SJCRH30 (cell line): ENCODE measurements around the gene STARD6. TPM values are rescaled to one million over a fixed set of nuclear protein-coding genes. Genes with fewer than 3 reads are reported as not detected.
A peak's percentile ranks its signal among the peaks of the same experiment; 100 is the strongest.
"Not testable (repeated sequence)": the region's sequence is repeated elsewhere in the genome, so short reads cannot be mapped to it uniquely, and the experiment has no call there.

Source experiments
- DNase-seq, 2 experiments: peaks; one replicate each; pipeline ENCODE4 v3.0.0-alpha.2; 2015 to 2020
- H3K27ac ChIP-seq: fragments of 250-450 bp; sonication (Bioruptor Pico); 2 replicates; pipeline ENCODE4 v1.5.1; 2020; ENCODE audit warnings: mild to moderate bottlenecking, moderate library complexity
- H3K27me3 ChIP-seq: fragments of 250-450 bp; sonication (Bioruptor Pico); 2 replicates; pipeline ENCODE4 v1.5.1; 2020; ENCODE audit warnings: mild to moderate bottlenecking, moderate library complexity
- H3K36me3 ChIP-seq: fragments of 250-450 bp; sonication (Bioruptor Pico); 2 replicates; pipeline ENCODE4 v1.5.1; 2020; ENCODE audit warnings: mild to moderate bottlenecking, moderate library complexity
- H3K4me1 ChIP-seq: fragments of 250-450 bp; sonication (Bioruptor Pico); 2 replicates; pipeline ENCODE4 v1.5.1; 2020; ENCODE audit warnings: mild to moderate bottlenecking, moderate library complexity
- H3K4me3 ChIP-seq: fragments of 250-450 bp; sonication (Bioruptor Pico); 2 replicates; pipeline ENCODE4 v1.5.1; 2020; ENCODE audit warnings: mild to moderate bottlenecking, moderate library complexity
- H3K9me3 ChIP-seq: fragments of 250-450 bp; sonication (Bioruptor Pico); replicated peaks from 2 replicates; pipeline ENCODE4 v1.5.1; 2020; ENCODE audit warnings: mild to moderate bottlenecking, moderate library complexity
- total RNA-seq: library from RNA; depleted of rRNA; stranded (reverse); fragments of >200 nt; shearing (Covaris generic); gene quantifications from 2 replicates; pipeline ENCODE4 v1.2.3, GENCODE V29; 2014; rRNA removed

The STARD6 gene, protein sequence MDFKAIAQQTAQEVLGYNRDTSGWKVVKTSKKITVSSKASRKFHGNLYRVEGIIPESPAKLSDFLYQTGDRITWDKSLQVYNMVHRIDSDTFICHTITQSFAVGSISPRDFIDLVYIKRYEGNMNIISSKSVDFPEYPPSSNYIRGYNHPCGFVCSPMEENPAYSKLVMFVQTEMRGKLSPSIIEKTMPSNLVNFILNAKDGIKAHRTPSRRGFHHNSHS
- not detected in 2 replicates for total RNA-seq

DNA sequence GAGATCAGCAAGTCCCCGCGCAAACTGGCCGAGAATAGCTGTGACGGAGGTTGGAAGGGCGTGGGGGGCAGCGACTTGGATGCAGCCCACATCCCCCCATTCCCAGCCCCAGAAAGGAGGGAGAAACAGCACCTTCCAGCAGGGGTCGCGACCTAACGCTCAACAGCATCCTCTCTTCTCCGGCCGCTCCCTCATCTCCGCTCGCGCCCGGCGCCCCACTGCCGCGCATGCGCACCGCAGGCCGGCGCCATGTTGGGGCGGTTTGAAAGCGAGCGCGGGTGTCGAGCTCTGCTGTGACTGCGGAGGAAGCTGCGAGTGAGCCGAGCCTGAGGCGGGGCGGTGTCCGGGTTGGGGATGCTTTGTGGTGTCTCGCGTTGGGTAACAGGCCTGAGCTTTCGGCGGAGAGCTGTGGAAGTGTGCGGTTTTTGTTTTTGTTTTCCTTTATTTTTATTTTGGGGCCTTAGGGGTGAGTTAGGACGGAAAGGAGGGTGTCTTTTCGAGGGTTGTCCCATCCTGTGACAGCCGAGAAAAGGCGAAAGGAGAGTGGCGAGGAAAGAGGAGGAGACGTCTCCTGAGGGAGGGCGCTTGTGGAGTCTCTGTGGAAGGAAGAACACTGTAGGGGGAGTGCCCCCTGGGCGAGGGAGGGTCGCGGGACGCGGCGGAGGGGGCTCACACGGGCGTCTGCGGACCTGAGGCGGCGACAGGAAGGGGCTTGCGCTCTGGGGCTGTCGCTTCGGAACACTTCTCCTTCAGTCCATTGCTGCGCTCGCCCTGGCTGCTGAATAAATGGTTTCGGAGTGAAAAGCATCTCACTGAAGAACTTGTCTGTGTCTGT, at the start of gene STARD6, which contains the start of gene C18orf54:
Gene STARD6 (minus strand): TSS at position 199 of the 835 bp plus-strand sequence. CDS start 3,285 bp downstream, outside the sequence.
Gene C18orf54 (plus strand): TSS at position 247 of the 835 bp plus-strand sequence. CDS start 2,667 bp downstream, outside the sequence.
- no peaks in the 10 kb centered on the region for H3K9me3 ChIP-seq
- H3K4me1 ChIP-seq = 0 out of 2 replicates have a peak, but pooled peaks cover 4% of the 10 kb centered on the region
- no peaks in the 10 kb centered on the region for H3K27me3 ChIP-seq
- peak within 1 kb of the TSS; percentile 74 for H3K4me3 ChIP-seq
- DNase-seq = peak; percentile 83 to 90
- H3K36me3 ChIP-seq = peaks cover 9% of the 10 kb centered on the region
- peak within 1 kb of the TSS; percentile 86 for H3K27ac ChIP-seq

DNA sequence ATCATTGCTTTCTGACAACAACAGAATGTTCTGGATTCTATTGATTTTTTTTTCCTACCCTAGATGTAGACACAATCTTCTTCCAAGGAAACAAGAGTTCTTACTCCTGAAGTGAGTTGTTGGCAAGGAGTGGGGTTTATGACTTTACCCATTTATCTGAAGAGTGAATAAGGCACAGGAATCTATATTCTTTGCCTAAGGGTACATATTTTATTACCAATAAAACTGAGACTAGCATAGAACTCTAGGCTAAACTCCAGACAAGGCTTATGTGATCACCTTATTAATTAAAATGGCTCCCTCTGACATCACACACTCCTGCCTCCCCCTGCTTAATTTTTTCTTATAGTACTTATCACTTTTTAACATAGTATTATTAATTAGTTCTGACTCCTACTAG, 47.6 kb upstream of the STARD6 start:
- no peak overlapping the region for H3K27ac ChIP-seq
- no peaks in the 10 kb centered on the region for H3K4me1 ChIP-seq
- no peaks in the 10 kb centered on the region for H3K36me3 ChIP-seq
- no peaks in the 10 kb centered on the region for H3K9me3 ChIP-seq
- DNase-seq = no peak
- no peaks in the 10 kb centered on the region for H3K27me3 ChIP-seq
- H3K4me3 ChIP-seq = no peak overlapping the region

DNA sequence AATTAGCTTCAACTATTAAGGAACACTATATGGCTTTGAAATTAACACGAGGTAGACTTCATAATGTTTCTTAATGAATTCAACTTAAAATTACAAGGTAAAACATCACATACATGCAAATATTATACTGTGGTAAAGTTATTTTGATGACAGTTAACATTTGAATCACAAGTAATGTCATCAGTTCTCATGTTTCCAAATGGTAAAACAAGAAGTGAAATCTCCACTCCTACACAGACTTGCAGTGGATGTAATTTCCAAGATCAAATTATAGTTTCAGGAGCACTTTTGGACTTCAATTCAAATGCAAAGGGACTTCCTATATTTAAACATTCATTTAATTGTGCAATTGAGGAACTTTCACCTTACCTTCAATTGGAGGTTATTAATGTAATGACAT, 39.1 kb upstream of the STARD6 start:
- no peak overlapping the region for H3K4me3 ChIP-seq
- H3K4me1 ChIP-seq = no peaks in the 10 kb centered on the region
- H3K9me3 ChIP-seq = no peaks in the 10 kb centered on the region
- no peak for DNase-seq
- no peak overlapping the region for H3K27ac ChIP-seq
- H3K27me3 ChIP-seq = no peaks in the 10 kb centered on the region; the same call in 1 of the 2 replicates
- H3K36me3 ChIP-seq = no peaks in the 10 kb centered on the region

DNA sequence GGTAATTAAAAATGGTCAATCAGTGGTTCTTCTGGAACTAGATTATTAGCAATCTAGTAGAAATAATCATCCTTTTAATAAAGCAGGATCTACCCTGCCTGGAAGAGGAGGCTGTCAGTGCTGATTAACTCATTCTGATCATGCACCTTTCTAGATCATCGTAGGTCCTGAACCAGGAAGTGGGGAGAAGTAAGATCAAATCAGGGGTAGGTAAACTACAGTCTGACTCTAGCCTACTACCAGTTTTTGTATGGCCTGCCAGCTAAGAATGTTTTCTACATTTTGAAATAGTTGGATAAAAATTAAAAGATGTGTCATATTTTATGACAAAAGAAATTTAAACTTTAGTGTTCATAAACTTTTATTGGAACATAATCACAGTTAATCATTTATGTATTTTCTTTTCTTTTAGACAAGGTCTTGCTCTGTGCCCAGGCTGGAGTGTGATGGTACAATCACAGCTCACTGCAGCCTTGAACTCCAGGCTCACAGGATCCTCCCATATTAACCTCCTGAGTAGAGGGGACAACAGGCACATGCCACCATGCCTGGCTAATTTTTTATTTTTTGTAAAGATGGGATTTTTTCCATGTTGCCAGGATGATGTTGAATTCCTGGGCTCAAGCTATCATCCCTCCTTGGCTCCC, 36.1 kb upstream of the STARD6 start:
- H3K4me1 ChIP-seq = peaks cover 5% of the 10 kb centered on the region
- H3K4me3 ChIP-seq = no peak overlapping the region
- DNase-seq = no peak
- H3K27ac ChIP-seq = no peak overlapping the region
- no peaks in the 10 kb centered on the region; the same call in 1 of the 2 replicates for H3K27me3 ChIP-seq
- no peaks in the 10 kb centered on the region for H3K36me3 ChIP-seq
- H3K9me3 ChIP-seq = no peaks in the 10 kb centered on the region

DNA sequence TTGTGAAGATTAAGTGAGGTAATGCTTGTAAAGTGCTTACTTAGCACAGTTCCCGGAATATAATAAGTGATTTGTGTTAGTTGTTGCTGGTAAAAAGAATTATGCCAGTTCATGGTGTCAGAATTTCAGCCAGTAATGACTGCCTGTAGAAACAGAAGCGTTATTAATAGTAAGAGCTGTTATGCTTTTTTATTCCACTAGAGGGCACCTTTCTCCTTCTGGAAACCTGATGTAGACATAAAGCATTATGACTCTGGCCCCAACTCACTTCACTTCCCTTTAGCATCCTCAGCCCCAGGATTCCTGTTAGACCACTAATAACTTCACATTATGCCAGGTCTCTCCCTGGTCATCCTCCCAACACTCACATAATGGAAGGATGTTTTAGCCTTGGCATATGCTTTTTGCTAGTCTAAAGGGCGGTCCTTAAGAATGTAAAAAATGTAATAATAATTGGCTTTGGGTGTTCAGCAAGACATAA, 34.9 kb upstream of the STARD6 start:
- H3K4me3 ChIP-seq = no peak overlapping the region
- H3K9me3 ChIP-seq = peaks cover 3% of the 10 kb centered on the region; the same call in 1 of the 2 replicates
- DNase-seq = peak in 1 of 2 experiments; percentile 80
- H3K27ac ChIP-seq = no peak overlapping the region
- H3K36me3 ChIP-seq = no peaks in the 10 kb centered on the region
- no peaks in the 10 kb centered on the region; the same call in 1 of the 2 replicates for H3K27me3 ChIP-seq
- H3K4me1 ChIP-seq = peaks cover 17% of the 10 kb centered on the region

DNA sequence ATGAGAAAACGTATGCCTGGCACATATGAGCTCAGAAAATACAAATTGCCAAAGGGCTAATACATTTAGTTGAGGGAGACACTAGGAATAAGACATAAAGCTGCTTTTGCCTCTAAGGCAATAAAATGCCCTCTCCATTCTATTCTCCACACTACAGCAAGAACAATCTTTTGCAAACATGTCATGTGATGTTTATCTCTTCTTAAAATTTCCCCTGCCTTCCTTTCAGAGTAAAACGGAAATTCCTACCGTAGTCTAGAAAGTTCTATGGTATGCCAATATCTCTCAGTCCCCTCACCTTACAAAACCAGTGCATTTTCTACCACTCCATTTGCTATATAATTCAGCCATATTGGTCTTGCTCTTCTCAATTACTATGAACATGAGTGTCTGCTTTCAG, 33.2 kb upstream of the STARD6 start:
- no peak for DNase-seq
- peaks cover 3% of the 10 kb centered on the region; the same call in 1 of the 2 replicates for H3K9me3 ChIP-seq

DNA sequence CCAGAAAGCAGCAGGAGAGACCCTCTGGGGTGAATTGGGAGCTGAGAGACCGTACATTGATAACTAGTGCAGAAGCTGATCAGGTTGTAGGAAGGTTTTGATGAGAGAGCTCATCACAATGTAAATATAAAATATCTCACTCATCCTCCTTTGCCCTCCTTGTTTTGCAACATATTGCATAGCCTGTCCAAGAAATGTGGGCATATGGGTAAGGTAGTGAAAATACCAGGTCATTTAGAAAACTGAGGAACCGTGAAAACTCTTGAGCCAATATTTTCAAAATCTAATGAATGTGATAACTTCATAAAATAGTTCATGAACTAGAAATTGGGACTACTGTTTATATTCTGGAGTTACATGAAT, 31.5 kb upstream of the STARD6 start:
- peaks cover 22% of the 10 kb centered on the region for H3K4me1 ChIP-seq
- no peak for DNase-seq
- no peak overlapping the region for H3K4me3 ChIP-seq
- H3K36me3 ChIP-seq = no peaks in the 10 kb centered on the region
- no peaks in the 10 kb centered on the region for H3K27me3 ChIP-seq
- H3K9me3 ChIP-seq = peaks cover 3% of the 10 kb centered on the region; the same call in 1 of the 2 replicates
- peak overlapping the region; percentile 75 for H3K27ac ChIP-seq

More for the DNA sequence above, 33.2 kb upstream of the STARD6 start:
- peaks cover 22% of the 10 kb centered on the region for H3K4me1 ChIP-seq
- no peaks in the 10 kb centered on the region; the same call in 1 of the 2 replicates for H3K27me3 ChIP-seq
- no peak overlapping the region for H3K27ac ChIP-seq
- no peaks in the 10 kb centered on the region for H3K36me3 ChIP-seq
- H3K4me3 ChIP-seq = no peak overlapping the region

DNA sequence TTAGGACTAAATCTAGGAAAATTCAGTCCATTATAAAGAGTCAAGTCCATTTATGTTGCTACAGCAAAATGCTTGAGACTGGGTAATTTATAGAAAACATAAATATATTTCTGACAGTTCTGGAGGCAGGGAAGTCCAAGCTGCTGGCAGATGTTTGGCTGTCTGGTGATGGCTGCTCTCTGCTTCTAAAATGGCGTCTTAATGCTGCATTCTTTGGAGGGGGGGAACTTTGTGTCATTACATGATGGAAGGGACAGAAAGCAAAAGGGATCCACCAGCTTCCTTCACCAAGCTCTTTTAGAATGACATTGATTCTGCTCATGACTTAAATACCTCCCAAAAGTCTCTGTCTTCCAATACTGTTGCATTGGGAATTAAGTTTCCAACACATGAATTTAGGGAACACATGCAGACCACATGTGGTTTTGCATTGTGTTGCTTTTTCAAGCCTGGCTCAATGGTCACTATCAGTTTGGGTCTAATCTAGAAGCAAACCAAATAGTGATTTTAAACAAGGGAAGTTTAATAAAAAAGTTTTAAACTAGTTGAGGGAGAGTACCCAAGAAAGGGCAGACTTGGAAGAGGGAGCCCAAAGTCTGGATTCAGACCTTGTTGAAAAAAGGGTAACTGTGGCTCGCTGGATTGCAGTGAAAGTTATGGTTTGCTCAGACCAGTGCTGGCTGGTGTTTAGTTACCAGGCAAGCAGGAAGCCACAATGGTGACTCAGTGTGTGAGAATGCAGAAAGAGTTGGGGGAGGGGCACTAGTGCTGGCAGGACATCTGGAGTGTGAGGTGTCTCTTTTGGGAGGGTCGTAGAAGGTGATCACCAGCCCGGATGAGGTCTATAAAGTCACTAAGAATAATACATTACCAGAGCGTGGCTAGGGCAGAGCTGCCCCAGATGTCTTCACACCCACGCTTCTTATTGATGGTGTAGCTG, 30.8 kb upstream of the STARD6 start:
- peak overlapping the region; percentile 75 for H3K27ac ChIP-seq
- H3K27me3 ChIP-seq = no peaks in the 10 kb centered on the region
- peak overlapping the region; percentile 14; the same call in 1 of the 2 replicates for H3K4me3 ChIP-seq
- H3K9me3 ChIP-seq = peaks cover 3% of the 10 kb centered on the region; the same call in 1 of the 2 replicates
- no peaks in the 10 kb centered on the region for H3K36me3 ChIP-seq
- peak; percentile 77 to 81 for DNase-seq
- H3K4me1 ChIP-seq = peaks cover 22% of the 10 kb centered on the region

DNA sequence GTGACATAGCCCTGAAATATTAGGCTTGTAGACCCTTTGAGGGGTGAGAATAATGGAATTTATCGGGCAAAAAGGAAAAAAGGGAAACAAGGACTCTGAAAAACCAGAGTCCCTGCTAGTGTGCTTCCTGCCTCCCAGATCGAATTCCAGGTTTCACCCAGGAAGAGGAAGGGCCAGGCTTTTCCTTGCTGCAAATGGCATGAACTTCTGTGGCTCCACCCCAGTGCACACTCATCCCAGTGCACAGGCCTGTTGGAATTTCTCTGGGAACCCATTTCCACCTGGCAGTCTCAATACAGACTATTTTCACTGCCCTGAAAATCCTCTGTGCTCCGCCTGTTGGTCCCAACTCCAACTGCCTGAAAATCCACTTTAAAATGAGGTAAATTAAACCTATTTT, 30.0 kb upstream of the STARD6 start:
- DNase-seq = peak; percentile 48 to 50
- Histone ChIP-seq H3K27ac (peak overlapping the region; percentile 75), H3K9me3 (peaks cover 3% of the 10 kb centered on the region; the same call in 1 of the 2 replicates), H3K36me3 (no peaks in the 10 kb centered on the region), H3K27me3 (no peaks in the 10 kb centered on the region), H3K4me1 (peaks cover 22% of the 10 kb centered on the region), H3K4me3 (peak overlapping the region; percentile 14; the same call in 1 of the 2 replicates)

DNA sequence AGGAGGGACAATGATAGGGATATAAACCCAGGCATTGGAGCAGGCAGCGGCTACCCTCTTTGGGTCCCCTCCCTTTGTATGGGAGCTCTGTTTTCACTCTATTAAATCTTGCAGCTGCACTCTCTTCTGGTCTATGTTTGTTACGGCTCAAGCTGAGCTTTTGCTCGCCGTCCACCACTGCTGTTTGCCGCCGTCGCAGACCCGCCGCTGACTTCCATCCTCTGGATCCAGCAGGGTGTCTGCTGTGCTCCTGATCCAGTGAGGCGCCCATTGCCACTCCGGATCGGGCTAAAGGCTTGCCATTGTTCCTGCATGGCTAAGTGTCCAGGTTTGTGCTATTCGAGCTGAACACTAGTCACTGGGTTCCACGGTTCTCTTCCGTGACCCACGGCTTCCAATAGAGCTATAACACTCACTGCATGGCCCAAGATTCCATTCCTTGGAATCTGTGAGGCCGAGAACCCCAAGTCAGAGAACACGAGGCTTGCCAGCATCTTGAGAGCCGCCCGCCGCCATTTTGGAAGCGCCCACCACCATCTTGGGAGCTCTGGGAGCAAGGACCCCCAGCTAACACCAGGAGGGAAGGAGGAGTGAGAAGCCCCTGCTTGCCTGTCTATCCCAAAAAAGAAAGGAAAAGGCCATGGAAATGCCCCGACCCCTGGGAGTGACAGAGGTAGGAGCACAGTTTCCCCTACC, 29.3 kb upstream of the STARD6 start:
- not testable (repeated sequence) for DNase-seq, H3K36me3 ChIP-seq, H3K4me3 ChIP-seq, H3K27me3 ChIP-seq, H3K9me3 ChIP-seq
- Histone ChIP-seq H3K27ac (peak overlapping the region; percentile 75), H3K4me1 (peaks cover 22% of the 10 kb centered on the region)

DNA sequence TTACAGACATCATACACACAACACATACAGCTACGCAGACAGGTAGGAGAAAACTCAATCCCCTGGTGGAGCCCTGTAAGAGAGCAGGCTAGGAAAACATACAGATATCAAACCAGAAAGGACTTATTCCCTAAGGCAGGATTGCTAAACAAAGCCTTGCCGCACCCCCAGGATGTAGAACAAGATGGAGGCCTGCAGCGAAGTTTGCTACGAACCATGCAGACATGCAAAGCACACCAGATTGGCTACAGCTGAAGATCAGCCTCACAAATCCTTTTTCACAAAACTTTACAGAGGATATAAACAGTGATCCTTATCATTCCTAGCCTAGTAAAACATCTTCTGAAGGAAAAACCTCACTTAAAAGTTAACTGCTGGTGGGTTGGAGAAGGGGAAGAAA, 28.4 kb upstream of the STARD6 start:
- Histone ChIP-seq H3K27me3 (no peaks in the 10 kb centered on the region), H3K4me1 (peaks cover 22% of the 10 kb centered on the region), H3K4me3 (no peak overlapping the region), H3K27ac (no peak overlapping the region), H3K9me3 (peaks cover 3% of the 10 kb centered on the region; the same call in 1 of the 2 replicates), H3K36me3 (peaks cover 5% of the 10 kb centered on the region)
- no peak for DNase-seq

DNA sequence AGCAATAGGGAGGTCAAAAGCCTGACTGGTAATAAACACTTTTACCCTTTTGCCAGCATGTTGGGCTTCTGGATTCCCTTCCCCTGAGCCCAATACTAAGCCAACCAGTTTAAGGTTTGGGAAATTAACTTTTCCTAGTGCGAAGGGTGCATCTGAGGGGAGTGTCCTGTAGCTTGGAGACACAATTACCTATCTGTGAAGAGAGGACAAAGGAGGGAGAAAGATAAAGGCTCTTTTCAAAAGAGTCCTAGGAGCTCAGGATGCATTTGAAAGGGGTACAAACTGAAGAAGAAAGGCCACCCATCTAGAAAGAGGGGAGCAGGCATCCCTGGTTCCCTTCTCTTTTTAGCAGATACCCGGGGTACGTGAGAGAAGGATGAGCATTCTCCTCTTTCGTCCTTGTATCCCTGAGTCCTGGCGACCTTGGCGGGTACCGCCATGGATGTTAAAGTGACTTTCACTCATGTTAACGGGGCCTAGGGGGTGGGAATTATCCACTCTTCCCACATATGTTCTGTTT, 25.1 kb upstream of the STARD6 start:
- Histone ChIP-seq H3K27me3 (no peaks in the 10 kb centered on the region), H3K4me3 (no peak overlapping the region), H3K27ac (no peak overlapping the region), H3K4me1 (peaks cover 7% of the 10 kb centered on the region), H3K36me3 (peaks cover 5% of the 10 kb centered on the region), H3K9me3 (no peaks in the 10 kb centered on the region)
- DNase-seq = no peak

DNA sequence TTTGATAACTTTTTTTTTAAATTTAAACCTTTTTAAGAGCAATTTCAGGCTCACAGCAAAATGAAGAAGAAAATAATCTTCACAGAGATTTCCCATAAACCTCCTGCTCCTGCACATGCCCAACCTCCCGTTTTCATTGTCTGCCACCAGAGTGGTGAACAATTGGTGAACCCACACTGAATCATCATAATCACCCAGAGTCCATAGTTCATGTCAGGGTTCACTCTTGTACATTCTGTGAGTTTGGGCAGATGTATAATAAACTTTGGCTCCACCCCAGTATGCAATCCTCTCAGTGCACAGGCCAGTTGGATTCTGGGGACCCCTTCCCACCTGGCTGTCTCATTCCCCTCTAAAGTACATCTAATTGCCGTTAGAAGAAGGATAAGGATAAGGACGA, 24.4 kb upstream of the STARD6 start:
- Histone ChIP-seq H3K4me1 (no peaks in the 10 kb centered on the region), H3K4me3 (no peak overlapping the region), H3K27ac (no peak overlapping the region), H3K36me3 (peaks cover 5% of the 10 kb centered on the region), H3K27me3 (no peaks in the 10 kb centered on the region), H3K9me3 (no peaks in the 10 kb centered on the region)
- DNase-seq = no peak
